GM21381 (cell line): Measurements from ENCODE around the gene KCTD11.
A peak's percentile ranks its signal among the peaks of the same experiment; 100 is the strongest.

Experiments
- ATAC-seq: cut with Tn5 transposase; IDR thresholded peaks from one replicate; pipeline ENCODE4 v1.9.1; 2021; ENCODE audit warnings: mild to moderate bottlenecking, moderate library complexity; ENCODE audit not compliant: unreplicated experiment

The KCTD11 gene

DNA sequence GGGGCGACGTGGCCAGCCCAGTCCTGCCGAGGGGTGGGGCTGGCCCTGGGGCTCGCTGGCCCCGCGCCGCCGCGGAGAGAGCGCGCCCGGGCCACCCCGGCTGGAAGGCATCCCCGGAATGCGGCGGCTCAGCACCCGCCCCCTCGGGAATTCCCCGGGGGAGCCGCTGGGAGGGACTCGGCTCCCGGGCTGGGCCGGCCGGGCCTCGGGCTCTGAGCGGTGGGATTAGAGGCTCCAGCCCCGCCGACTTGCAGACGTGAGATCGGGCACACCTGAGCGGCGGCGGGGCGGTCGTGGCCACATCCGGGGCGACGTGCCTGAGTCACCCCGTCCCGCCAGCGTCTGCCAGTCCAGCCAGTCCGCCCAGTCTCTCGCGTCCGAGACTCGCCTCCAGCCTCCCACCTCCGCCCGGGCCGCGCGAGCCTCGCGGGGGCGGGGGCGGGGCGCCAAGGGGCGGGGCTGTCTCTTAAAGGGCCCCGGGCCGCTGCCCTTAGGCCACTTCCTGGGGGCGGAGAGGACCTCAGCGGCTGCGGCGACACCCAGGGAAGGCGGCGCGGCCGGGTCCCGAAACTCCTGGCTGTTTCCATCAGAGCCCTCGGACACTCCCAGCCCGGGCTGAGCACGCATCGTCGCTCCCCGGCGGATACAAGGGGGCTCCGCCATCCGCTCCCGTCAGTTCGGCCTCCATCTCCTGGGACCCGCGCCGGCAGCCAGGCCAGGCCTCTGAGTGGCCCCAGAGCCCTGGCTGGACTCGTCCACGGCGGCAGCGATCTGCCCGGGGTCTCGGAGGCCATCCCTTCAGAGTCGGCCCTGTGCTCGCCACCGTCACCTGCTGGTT lies at the start of gene KCTD11:
Gene KCTD11 (plus strand): TSS at position 498 of the 838 bp plus-strand sequence.
- ATAC-seq, result peak; percentile 60

DNA sequence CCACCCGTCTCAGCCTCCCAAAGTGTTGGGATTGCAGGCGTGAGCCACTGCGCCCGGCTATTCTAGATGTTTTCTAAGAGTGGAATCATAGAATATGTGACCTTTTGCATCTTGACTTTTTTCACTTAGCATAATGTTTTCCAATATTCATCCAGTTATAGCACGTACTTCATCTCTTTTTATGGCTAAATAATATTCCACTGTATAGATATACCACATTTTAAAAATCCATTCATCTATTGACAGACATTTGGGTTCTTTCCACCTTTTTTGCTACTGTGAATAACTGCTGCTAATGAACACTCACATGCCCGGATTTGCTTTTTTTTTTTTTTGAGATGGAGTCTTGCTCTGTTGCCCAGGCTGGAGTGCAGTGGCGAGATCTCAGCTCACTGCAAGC lies 47.8 kb upstream of the KCTD11 start:
- no peak for ATAC-seq

DNA sequence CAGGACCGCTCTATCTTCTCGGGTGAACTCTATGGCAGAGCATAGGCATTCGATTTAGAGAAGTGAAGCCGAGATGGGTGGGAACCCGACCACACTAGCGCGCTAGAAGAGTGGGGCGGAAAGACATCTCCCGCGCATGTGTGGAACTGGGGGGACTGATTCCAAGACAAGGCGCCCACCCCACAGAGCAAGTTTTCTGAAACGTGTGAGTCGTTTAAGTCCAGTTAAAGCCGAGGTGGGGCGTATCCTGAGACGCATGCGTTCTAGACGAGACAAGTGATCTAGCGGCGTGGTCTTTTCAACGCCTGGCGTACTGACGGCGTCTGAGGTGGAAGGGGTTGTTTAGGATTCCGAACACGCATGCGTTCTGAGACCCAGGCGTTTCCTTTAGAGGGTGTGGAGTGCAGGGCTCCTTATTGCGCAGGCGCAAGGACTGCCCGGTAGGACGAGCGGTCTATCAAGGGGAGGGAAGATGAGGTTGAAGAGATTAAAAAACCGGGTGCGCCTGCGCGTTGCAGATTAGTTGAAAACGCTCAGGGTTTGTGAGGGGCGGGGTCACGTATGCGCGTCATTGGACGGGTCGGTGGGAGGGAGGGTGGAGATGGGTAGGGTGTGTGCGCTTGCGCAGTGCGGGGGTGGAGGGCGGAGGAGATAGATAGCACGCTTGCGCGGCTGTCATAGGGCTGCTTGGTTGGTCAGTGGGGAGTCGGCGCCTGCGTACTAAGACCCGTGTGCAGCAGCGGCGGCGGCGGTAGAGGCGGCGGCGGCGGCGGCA lies 44.9 kb upstream of the KCTD11 start, which contains the start of gene EIF5A:
Gene EIF5A (plus strand): TSS at position 718 of the 775 bp plus-strand sequence. CDS start 2,008 bp downstream, outside the sequence.
- ATAC-seq, result peak; percentile 57

DNA sequence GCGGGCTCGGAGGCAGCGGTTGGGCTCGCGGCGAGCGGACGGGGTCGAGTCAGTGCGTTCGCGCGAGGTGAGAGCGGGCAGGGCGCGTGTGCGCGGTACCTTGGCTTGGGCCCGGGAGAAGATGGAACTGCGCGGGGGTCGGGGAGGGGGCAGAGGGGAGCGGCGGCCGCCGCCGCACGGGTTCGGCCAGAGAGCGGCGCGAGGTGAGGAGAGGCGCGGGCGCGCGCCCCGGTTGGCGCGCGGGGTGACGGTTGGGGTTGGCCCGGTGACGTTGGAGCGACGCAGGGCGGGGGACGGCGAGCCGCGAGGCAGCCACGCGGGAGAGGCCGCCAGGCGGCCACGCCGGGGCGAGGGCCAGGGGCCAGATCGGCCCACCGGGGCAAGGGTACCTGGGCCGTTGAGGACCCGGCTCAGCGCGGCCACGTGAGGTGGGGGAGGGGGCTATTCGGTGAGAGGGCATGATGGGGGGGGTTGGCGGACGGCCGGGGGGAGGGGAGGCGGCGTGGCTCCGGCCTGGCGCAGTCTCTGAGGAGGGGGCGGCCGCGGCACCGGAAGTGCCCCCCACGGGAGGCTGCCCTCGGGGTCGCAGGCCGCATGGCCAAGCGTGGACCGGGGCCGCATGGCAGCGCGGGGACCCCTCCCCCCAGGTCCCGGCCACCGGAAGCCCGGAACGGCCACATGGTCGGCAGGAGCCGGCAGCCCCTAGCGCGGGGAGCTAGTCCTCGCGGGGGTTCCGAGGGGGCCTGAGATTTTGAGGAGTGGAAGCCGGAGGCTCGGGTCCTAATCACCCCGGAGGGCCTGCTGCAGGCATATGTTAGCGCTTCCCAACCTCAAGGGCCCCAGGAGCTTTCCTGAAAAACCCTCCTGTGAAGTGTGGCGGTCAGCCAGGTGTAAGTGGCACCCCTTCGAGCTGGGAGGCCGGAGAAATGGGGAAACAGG lies 44.0 kb upstream of the KCTD11 start:
- peak; percentile 10 for ATAC-seq

DNA sequence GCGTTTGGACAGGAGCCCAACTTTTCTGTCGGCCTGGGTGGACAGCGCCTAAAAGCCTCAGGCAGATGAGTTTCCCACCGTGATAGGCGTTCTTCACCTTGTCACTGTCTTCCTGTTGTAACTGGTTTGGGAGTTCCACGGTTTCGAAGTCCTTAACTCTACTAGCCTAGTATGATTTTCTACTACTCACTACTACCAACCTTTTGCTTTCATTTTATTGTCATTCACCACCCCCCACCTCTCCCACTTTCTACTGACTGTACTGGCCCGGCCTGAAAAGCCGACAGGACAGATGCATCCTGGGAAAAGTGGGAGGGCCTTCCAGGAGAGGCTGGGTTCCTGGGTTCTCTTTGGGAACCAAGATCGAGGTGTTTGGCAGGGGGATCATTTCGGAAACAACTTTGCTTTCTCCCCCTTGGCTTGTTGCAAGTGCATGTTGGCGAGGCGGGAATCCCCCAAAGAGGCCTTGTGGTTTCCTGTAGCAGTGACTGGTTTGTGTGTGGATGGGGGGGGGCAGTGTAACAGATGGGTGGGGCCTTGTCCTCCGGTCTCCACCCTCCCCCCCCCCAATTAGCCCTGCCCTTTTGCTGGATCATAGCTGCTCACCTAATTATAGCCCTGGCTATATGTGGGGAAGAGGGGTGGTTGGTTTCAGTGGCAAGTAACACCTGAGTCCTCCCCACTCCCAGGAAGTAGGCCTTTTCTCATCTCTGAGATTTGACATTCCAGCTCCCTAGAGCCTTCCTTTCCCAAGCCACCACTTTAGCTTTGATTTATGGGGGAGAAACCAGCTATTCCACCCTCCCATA lies 43.1 kb upstream of the KCTD11 start:
- ATAC-seq, result no peak

DNA sequence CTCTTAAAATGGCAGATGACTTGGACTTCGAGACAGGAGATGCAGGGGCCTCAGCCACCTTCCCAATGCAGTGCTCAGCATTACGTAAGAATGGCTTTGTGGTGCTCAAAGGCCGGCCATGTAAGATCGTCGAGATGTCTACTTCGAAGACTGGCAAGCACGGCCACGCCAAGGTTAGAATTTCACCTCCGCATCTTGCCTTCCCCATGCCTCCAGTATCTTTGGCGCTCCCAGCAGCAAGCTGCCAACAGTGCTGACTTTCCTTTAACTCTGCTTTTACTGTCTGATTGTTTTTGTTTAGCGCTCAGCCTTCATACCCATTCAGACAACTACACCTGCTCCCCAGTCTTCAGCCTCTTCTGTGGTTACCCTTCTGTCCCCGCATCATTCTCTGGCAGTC lies 42.3 kb upstream of the KCTD11 start:
- no peak for ATAC-seq

DNA sequence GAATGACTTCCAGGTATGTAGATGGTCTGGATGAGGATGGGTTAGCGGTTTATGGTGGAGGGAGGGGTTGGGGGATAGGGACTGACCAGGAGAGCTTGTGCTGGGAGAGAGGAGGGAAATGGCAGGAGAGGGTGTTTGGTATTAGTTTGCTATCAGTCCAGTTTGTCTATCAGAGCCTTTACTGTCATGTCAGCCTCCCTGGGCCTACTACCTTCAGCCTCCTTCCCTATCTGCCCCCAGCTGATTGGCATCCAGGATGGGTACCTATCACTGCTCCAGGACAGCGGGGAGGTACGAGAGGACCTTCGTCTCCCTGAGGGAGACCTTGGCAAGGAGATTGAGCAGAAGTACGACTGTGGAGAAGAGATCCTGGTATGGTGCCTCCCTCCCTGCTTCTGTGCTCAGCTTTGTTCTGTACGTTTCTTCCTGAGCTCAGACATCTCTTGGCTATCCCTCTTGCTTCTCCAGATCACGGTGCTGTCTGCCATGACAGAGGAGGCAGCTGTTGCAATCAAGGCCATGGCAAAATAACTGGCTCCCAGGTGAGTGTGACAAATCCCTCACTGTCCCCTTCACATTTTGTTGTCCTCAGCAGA lies 40.8 kb upstream of the KCTD11 start:
- no peak for ATAC-seq

DNA sequence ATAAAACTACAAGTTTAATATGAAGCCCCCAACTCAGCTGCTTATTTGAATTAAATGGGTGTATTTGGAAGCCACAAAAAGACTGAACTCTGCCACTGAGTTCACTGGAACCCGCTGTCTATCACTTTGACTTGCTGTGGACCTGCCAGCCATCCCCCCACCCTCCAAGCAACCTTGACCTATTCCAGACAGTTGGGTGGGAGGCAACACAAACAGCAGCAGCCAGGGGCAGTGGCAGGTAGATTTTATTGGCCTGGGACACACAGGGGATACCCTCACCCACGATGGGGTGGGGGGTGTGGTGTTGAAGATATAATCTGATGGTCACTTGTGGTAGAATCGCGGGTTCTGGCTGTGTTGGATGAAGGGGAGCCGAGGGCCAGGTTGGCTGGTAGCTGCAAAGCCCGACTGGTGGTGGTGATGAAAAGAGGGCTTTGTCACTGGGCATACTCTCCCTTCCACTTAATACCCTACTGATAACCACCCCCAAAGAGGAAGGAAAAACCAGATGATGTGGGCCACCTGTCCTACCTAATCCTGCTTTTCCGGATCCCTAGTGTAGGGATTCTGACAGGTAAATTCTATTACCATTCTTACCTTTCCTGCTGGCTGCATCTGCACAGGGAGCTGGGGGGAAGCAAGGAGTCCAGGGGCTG lies 39.4 kb upstream of the KCTD11 start:
- ATAC-seq, result no peak

DNA sequence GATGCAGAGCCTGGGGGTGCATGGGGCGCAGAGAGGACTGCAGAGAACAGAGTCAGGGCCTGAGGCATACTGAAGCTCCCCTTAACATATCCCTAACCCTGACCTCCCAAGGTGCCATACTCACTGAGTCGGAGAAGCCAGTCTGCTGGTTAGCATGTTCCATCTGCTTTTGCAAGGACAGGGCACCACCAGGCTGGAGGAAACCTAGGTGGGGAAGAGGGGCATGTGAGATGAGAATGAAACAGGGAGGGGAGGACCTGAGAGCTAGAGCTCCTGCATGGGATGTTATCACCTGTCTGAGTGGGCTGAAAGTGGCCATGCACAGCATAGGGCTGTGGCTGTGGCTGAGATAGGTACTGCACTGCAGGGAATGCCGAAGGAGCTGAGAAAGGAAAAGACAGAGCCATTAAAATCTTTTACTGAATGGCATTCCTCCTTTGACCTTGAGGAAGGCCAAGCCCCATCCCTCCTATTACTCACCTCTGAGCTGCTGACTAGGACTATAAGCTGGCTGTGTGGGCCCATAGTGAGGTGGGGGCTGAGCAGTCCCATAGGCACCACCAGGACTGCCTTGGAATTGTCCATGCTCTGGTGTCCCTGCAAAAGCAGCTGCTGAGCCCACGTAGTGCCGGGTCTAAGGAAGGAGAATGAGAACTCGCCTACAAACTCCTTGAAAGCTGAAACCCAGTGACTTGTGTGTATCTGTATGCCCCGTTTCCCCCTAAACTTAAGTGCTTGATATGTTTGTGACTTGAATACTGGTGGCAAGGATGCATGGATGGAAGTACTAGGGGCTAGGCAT lies 38.7 kb upstream of the KCTD11 start:
- no peak for ATAC-seq

DNA sequence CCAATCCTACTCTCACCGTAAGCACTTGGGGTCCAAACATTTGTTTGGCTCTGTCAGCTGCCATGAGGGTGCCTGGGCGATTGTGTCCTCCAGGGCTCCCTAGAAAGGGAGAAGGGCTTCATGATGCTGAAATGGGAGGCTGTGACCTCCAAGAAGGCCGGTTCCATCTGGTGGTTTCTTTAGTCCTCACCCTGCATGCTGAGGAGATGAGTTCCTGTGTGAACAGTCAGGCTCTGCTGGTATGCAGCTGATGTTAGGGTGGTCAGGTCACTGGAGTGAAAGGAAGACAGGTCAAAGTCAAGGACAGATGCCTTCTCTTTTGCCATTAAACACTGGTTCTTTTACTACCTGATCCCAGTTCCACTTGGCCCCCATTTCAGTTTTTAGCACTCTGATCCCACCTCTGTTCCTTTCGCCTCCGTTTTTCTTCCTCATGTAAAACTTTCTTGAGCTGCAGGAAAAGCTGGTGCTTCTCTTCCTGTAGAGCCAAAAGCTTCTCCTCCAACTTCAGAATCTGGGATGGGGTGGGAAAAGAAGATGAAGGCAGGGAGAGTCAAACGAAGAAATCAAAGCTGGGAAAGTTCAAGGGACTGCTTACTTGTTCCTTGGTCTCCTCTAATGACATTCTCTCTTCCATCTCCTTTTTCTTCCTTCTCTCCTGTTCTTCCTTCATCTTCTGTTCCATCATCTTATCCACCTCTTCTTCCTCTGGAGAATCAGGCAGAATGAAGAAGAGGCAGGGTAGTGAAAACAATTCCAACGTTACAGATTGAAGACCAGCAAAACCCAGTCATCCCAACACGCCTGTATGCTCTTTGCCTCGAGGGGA lies 37.9 kb upstream of the KCTD11 start:
- ATAC-seq, result no peak

DNA sequence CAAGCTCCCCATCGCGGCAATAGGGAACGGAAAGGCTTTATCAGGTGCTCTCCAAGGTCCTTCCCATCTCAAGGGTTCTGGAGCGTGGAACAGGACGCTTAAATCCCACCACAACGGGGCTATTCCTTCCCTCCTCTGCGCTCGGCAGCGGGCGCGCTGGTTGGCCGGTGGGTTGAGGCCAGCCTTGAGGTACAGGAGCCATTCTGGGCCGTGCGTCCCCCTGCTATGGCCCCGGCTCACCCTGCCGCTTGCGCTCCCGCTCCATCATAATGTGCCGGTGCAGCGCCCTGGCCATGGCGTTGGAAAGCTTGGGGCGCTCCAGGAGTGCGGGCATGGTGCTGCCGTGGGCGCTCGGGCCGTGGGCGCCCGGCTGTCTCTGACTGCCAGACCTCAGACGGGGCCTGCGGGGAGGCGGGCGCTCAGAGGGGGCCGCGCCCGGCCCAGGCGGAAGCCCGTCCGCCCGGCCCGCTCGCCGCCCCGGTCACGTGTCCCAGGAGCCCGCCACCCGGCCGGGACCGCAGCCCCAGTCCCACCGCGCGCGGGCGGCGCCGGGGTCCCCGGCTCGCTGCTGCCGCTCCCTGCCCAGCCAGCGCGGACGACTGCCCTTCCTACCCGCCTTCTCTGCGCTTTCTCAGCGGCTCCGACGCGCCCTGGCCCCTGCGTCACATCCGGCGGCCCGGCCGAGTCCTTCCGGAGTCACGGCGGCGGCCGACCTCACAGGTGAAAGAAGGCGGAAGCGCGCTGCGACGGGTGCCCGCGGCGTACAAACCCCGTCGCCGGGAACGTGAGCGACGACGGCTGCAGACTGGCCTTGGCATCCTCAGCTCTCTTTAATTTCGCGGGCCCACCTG lies 37.0 kb upstream of the KCTD11 start, which contains the start of gene GPS2:
Gene GPS2 (minus strand): TSS at position 642 of the 851 bp plus-strand sequence. CDS start 308 bp downstream, at position 334.
- peak; percentile 72 for ATAC-seq

DNA sequence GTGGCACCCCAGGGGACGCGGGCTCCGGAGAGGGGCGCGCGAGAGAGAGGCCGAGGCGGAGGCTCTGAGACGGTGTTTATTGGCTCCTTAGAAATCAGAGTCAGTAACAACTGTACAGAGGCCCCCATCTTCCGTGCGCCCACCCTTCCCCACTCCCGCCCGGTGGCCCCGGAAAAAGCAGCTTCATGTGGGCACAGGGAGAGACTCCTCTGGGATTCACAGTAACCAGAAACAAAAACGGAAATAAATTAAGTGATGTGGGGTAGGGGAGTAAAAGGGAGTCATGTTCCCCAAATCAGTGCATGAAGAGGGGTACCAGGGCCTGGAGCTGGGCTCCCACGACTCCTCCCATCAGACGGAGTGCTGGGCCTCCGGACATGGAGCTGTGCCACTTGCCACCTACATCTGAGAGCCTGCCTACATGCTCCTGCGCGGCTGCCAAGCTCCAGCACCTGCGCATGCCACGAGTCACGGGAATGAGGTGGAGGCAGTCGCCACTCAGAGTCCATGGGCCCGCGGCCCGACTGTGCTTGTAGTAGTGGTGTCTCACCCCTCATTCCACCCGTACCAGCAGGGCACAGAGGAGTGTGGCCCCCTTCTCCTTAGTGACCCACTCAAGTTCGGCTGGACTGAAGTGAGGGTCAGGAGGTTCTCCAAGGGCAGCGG lies 36.3 kb upstream of the KCTD11 start:
- ATAC-seq, result no peak

DNA sequence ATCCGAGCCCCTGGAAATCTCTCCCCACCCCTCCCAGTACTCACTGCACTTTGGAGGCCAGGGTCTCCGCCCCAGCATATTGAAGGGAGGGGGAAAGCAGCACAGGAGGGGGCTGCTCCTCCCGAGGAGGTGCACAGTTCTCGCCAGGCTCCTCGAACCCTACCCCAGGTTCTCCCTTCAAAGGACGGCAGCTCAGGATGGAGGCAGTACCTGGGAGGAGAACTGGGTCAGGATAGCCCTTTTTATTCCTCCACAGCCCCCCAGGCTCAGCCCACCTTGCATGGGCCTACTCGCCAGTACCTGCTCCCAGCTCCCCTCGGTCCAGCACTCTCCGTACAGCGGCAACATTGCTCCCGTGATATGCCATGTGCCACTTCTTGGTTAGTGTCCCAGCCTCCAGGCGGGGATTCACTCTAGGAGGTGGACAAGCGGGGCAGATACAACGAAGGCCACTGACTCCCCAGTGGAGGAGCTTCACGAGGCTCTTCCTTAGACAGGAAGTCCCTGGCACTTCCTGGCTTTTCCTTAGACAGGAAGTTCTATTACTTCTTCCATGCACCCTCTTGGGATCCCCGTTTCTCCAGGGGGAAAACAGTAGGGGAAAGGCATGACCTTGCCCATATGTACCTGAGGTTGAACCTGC lies 34.7 kb upstream of the KCTD11 start:
- no peak for ATAC-seq

DNA sequence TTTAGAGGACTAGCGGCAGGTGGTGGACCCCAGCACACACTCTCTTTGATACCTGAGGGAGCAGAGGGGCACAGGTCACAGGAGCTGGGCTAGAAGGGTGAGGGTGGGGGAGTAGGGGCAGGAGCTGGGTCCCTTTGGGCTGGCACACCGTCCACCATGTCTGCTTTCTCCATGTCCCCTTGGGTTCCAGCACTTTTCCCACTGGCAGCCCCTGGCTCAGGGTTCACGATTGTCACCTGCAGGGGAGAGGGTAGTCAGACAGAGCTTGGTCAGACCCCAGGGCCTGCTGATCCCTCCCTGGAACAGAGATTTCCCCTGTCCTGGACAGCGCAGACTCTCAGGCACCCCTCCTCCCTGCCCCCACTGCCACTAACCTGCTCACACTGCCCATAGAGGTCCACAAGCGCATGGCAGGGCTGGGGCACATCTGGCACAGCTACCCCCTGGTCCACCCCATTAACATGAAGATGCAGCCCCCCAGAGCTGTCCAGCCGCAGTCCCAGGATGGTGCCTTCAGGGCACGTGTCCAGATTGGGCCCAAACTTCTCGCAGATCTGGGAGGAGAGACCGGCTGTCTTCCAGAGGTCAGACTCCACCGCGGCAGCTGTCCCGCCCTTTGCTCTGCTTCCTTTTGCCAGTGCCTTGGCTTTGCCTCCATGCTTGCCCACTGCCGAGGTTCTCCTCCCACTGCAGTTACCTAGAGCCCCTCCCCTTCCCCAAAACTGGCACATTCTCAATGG lies 33.7 kb upstream of the KCTD11 start:
- no peak for ATAC-seq

DNA sequence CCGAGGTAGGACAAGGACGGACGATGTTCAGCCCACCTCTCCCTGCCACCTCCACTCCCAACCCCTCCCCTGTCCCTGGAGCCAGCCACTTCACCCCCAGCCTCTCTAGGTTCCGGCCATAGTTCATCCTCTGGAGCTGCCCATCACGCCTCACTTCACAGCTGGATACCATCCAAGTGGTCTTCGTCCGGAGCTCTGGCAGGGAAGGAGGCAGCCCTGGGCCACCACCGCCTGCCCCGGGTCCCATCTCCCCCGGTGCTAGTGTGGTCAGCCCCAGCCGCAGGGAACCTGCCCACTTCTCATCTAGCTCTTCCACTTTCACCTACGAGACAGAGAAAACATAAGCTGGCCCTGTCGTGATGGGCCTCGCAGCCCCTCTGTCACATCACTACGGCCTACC lies 30.5 kb upstream of the KCTD11 start:
- no peak for ATAC-seq
